T-helper 22 cell (primary cell): ENCODE results near the gene ACOD1.
"Not testable (repeated sequence)": the region's sequence is repeated elsewhere in the genome, so short reads cannot be mapped to it uniquely, and the experiment has no call there.

Experiments used
- DNase-seq: peaks from one replicate; pipeline ENCODE4 v3.0.0-alpha.2; 2020; ENCODE audit warnings: low read depth

Gene ACOD1

DNA sequence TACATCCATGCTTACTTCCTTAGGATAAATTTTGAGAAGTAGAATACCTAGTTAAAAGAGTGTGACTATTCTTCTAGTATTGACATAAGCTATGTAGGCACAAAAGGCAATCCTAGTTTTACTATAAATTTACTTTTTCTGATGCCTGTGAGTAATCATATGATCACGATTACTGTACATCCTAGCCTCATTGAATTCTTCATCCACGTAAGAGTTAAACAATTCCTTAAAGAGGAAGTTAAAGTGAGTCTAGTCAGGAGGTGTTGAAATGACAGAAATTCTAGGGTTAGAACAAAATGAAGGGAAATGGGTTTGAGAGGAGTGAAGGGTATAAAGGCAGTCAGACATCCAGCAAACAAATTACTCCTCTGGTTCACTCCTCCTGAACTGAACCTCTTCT, at the start of gene ACOD1:
Gene ACOD1 (plus strand): TSS at position 363 of the 400 bp plus-strand sequence. CDS start 48 bp downstream, outside the sequence.
- DNase-seq: no peak

- DNase-seq: not testable (repeated sequence)
Measured at GRCh38 chr13:76899066-76899465, 49.2 kb upstream of the ACOD1 start.

DNA sequence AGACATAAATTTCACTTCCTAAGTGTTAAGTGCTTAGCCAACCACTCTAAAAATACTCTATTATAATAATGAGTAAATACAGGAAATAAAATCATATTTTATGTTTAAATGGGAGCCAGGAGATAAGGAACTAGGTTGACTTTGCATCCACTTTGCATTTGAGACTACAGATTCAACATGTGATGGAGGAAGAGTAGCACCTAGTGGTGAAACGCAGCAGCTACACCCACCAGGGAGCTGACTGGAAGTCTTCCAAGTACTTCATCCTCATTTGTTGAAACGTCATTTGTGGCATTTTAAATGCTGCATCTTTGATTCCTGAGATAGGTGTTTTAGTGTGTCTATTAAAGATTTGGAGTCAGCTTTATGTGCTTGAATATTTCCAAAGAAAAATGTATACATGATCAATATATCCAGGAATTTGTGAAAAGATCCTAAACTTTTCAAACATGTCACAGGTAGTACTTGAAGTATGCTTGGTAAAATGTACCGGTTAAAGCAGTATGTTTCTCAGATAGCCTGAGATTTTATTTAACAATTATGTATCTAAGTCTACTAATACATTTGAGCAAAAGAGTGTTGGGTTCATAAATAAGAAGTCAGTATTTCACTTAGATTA, 44.7 kb upstream of the ACOD1 start:
- DNase-seq: peak; percentile 34

DNA sequence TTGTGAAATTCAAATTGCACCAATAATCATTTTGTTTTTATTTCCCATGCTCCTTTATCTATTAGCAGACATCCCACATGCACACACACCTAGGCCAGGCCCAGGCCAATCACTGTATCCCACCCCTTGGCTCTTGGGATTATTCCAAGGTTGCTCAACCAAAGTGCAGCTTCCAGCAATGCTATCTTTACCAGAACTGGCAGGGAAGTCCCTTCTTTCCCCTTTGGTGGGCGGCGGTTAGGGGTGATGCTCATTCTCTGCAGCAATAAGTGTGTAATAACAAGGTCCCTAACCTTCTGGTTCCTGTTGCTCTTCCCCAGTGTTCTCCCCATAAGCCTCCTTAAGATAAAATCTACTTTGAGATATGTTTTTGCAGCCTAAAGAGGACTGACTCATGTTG, 43.8 kb upstream of the ACOD1 start:
- no peak for DNase-seq

GRCh38 chr13:76912476-76912875, 35.8 kb upstream of the ACOD1 start:
- no peak for DNase-seq

- no peak for DNase-seq
Measured at GRCh38 chr13:76913898-76914297, 34.4 kb upstream of the ACOD1 start.

DNA sequence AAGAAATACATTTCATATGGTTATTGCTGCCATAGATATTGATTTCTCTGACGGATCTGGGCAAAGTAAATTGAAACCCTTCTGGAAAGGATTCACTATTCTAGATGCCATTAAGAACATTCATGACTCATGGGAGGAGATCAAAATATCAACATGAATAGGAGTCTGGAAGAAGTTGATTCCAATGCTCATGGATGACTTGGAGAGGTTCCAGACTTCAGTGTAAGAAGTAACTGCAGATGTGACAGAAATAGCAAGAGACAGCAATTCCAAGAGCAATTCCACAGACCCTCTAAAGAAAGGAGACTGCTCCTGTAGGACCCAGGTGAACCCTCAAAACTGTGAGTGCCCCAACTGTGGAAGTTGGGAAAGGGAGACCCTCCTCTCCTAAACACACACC, 31.2 kb upstream of the ACOD1 start:
- DNase-seq: no peak

GRCh38 chr13:76917755-76918481, 30.4 kb upstream of the ACOD1 start:
- not testable (repeated sequence) for DNase-seq

DNA sequence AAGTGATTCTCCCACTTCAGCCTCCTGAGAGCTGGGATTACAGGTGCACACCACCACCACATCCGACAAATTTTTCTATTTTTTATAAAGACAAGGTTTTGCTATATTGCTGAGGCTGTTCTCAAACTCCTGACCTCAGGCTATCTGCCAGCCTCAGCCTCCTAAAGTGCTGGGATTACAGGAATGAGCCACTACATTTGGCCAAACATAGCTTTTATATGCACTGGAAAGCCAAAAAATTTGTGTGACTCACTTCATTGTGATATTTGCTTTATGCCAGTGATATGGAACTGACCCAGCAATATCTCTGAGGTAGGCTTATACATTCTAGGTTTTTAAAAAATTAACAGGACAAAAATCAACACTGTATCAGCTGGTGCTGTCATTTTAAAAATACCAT, 26.8 kb upstream of the ACOD1 start:
- no peak for DNase-seq

GRCh38 chr13:76925115-76925514, 23.2 kb upstream of the ACOD1 start:
- DNase-seq: no peak

GRCh38 chr13:76927955-76928354, 20.4 kb upstream of the ACOD1 start:
- no peak for DNase-seq

- DNase-seq: no peak
Measured at GRCh38 chr13:76928456-76928855, 19.9 kb upstream of the ACOD1 start.

- no peak for DNase-seq
Measured at GRCh38 chr13:76929320-76929719, 19.0 kb upstream of the ACOD1 start.

GRCh38 chr13:76929851-76930374, 18.4 kb upstream of the ACOD1 start:
- no peak for DNase-seq

DNA sequence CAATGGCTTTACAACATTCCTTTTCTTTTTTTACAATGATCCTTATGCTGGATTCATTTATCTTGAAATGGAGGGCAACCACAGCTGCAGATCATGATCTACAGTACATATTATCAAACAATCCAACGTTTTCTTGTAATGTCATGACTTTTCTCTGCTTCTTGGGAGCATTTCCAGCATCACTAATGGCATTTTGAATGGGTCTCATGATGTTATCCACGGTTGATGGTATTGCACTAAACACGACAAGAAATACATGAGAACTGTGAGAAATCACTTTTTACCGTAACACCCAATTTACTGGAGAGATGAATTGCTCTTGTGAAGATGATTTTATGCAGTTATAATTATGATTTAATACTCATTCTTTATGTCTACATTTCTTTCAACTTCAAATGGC, 16.2 kb upstream of the ACOD1 start:
- DNase-seq: no peak

- DNase-seq: no peak
Measured at GRCh38 chr13:76934671-76935070, 13.6 kb upstream of the ACOD1 start.

DNA sequence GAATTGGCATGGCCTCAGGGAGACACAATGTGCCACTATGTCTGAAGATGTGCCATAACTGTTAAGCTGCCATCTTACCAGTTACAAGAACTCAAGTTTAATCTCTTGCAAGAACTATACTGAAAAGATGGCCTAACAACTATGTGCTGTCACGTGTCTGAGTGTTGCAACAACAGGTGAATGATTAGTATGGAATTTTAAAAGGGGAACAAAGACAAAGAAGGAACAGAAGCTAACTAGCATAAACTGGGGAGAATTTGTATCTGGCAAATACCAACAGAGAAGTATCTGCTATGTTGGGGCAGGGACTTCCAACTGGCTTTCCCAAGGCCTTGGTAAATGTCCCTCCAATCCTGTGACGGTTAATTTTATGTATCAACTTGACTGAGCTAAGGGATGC, 11.5 kb upstream of the ACOD1 start:
- DNase-seq: no peak

DNA sequence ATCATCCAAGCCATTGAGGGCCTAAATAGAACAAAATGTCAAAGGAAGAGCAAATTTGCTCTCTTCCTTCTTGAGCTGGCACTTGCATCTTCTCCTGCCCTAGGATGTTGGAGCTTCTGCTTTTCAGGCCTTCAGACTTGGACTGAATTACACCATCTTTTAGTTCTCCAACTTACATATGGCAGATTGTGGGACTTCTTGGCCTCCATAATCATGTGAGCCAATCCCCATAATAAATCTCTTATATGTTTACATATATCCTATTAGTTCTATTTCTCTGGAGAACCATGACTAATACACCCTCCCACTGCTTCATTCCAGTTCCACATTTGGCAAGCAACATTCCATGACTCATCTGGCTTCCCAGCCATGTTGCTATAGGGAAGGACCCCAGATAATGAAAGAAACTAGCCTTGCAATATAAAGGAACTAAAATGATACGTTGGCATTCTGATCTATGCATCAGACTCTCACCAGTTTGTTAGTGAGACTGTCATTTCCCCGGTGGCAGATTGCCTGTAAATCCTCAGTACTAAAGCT, 11.0 kb upstream of the ACOD1 start:
- DNase-seq: no peak

DNA sequence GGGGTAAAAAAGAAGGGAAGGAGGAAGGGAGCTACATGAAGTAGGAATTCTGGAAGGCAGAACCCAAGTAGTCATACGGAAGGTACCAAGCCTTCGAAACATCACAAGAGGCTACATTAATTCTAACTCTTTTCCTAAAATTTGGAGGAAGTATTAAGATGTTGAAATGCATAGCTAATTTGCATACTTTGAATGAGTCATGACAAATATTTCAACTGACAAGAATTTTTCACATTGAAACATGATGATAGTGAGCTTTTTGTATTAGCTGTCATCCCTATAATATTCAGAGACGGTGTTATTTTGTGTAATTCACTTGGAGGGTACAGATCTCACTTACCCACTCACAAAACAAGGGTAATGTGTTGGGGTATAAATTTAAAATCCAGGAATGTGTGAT, 9.1 kb upstream of the ACOD1 start:
- DNase-seq: no peak

DNA sequence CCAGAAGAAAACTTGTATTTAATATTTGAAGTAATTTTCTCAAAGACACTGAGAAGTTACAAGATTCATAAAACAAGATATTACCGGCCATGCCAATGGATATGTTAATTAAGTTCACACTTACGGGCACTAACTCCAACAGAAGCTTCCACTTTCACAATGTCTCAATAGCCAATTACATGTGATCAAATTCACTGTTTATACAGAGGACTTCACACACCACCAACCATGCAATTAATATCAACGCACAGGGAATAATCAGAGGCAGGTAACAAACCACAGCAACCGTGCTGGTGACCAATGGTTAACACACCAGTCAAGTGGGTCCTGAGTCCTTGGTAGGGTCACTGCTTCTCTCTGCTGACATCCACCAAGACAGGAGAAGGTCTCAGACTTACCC, 5.9 kb upstream of the ACOD1 start:
- no peak for DNase-seq

DNA sequence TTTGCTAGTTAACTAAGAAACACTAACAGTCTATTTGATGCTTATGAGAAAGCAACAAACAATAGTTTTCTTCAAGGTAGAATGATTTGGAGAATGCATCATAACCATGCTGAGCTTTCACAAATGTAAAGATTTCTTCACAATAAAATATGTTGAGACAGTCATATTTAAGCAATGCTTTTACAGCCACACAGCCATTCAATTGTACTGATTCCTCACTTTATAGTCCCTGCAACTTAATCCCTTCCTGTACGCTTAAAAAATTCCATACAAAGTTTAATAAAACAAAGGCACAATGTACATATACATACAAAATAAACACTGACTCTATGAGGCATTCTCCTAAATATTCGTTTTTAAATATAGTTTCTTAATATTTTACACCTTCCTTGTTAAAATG, 4.7 kb upstream of the ACOD1 start:
- no peak for DNase-seq

- no peak for DNase-seq
Measured at GRCh38 chr13:76944456-76944855, 3.9 kb upstream of the ACOD1 start.

- DNase-seq: no peak
Measured at GRCh38 chr13:76950101-76950500, 1.8 kb downstream of the ACOD1 start.
